ENCODE measurements around the gene HAGHL. TPM values are rescaled to one million over a fixed set of nuclear protein-coding genes. Genes with fewer than 3 reads are reported as not detected.
"Not testable (repeated sequence)": the region's sequence is repeated elsewhere in the genome, so short reads cannot be mapped to it uniquely, and the experiment has no call there.

Gene HAGHL
- total RNA-seq, 4 donors from 2014 or later: 4.5 to 6.3 (median 6.0) TPM

- WGBS, 2 donors: 20 to 25% methylated on average over 28 to 29 of the region's 30 CpGs
- no peak for DNase-seq (ENCODE audit: low spot score in 2 of 2)
- TF ChIP-seq POLR2A (IDR thresholded peaks at IDR 0.05): no peak
- no peak for TF ChIP-seq CTCF (IDR thresholded peaks at IDR 0.05)
- no peak overlapping the region for H3K4me3 ChIP-seq (ENCODE audit: low read depth, poor library complexity, severe bottlenecking)
- intact Hi-C loops (cut with DNase I; ENCODE audit: low total_unique reads): loop anchor here (5.0 to 10.0 kb wide), 2 partner anchors 72 to 385 kb away; partner anchors contain the start of gene C1QTNF8
Observed at GRCh38 chr16:709566-710499, 17.1 kb upstream of the HAGHL start.

- no peak for TF ChIP-seq CTCF (IDR thresholded peaks at IDR 0.05)
- TF ChIP-seq POLR2A (IDR thresholded peaks at IDR 0.05): no peak
- H3K4me3 ChIP-seq (ENCODE audit: low read depth, poor library complexity, severe bottlenecking): no peak overlapping the region
- DNase-seq (ENCODE audit: low spot score in 2 of 2): no peak
- 17 to 50% methylated on average over 7 to 14 of the region's 21 CpGs for WGBS, 2 donors
- intact Hi-C loops (cut with DNase I; ENCODE audit: low total_unique reads): loop anchor here (5.0 to 10.0 kb wide), 2 partner anchors 72 to 384 kb away; partner anchors contain the start of gene C1QTNF8
Observed at GRCh38 chr16:710500-711075, 16.3 kb upstream of the HAGHL start.

GRCh38 chr16:711084-711483 lies 15.8 kb upstream of the HAGHL start:
- intact Hi-C loops (cut with DNase I; ENCODE audit: low total_unique reads): loop anchor here (5.0 to 10.0 kb wide), 2 partner anchors 71 to 384 kb away; partner anchors contain the start of gene C1QTNF8
- DNase-seq (ENCODE audit: low spot score in 2 of 2): no peak
- no peak overlapping the region for H3K4me3 ChIP-seq (ENCODE audit: low read depth, poor library complexity, severe bottlenecking)
- WGBS, 2 donors: 55 to 61% methylated on average over 9 to 12 of the region's 12 CpGs
- no peak for TF ChIP-seq CTCF (IDR thresholded peaks at IDR 0.05)
- TF ChIP-seq POLR2A (IDR thresholded peaks at IDR 0.05): no peak

- peak in 1 of 3 donors; percentile 35 for TF ChIP-seq CTCF (IDR thresholded peaks at IDR 0.05)
- no peak for TF ChIP-seq POLR2A (IDR thresholded peaks at IDR 0.05)
- H3K4me3 ChIP-seq (ENCODE audit: low read depth, poor library complexity, severe bottlenecking): no peak overlapping the region
- intact Hi-C loops (cut with DNase I; ENCODE audit: low total_unique reads): loop anchor here (5.0 to 10.0 kb wide), 2 partner anchors 71 to 383 kb away; partner anchors contain the start of gene C1QTNF8
- DNase-seq (ENCODE audit: low spot score in 2 of 2): peak in 1 of 2 donors; percentile 95
- WGBS, 2 donors: 8 to 13% methylated on average over 24 to 25 of the region's 25 CpGs
Observed at GRCh38 chr16:711548-712320, 15.2 kb upstream of the HAGHL start.

GRCh38 chr16:712740-713250 lies 14.1 kb upstream of the HAGHL start:
- intact Hi-C loops (cut with DNase I; ENCODE audit: low total_unique reads): loop anchor here (5.0 to 10.0 kb wide), 2 partner anchors 70 to 382 kb away; partner anchors contain the start of gene C1QTNF8
- H3K4me3 ChIP-seq (ENCODE audit: low read depth, poor library complexity, severe bottlenecking); DNase-seq (ENCODE audit: low spot score in 2 of 2): not testable (repeated sequence)
- 20 to 33% methylated on average over 10 to 13 of the region's 13 CpGs for WGBS, 2 donors
